GM12892 (cell line): Measurements from ENCODE around the gene ZNF286A.
"Not testable (repeated sequence)": the region's sequence is repeated elsewhere in the genome, so short reads cannot be mapped to it uniquely, and the experiment has no call there.

ENCODE experiments used
- POLR2A ChIP-seq: IDR thresholded peaks from 2 replicates; pipeline ENCODE4 v1.6.1; 2011; ENCODE audit warnings: low read depth, low read length, control low read depth
- POLR2AphosphoS5 ChIP-seq: IDR thresholded peaks from 2 replicates; pipeline ENCODE4 v1.6.1; 2011; ENCODE audit warnings: low read depth, low read length, control low read depth

- TF ChIP-seq POLR2A, POLR2AphosphoS5: not testable (repeated sequence)
Observed at GRCh38 chr17:15687494-15687893, 12.1 kb upstream of the ZNF286A start.
